GM23248 (cell line): Measurements from ENCODE around the gene RBM15B.

Experiments
- EZH2 ChIP-seq: fragments of 200-600 bp; sonication (generic); IDR thresholded peaks from 2 replicates; pipeline ENCODE4 v1.6.1; 2018; ENCODE audit warnings: antibody characterized with exemption, mild to moderate bottlenecking; ENCODE audit not compliant: insufficient read depth, poor library complexity, severe bottlenecking
- EZH2phosphoT487 ChIP-seq: fragments of 200-600 bp; sonication (generic); IDR thresholded peaks from 2 replicates; pipeline ENCODE4 v1.6.1; 2018; ENCODE audit warnings: antibody characterized with exemption, moderate library complexity, mild to moderate bottlenecking, low read depth; ENCODE audit not compliant: insufficient read depth

GRCh38 chr3:51384726-51385473, 6.2 kb upstream of the RBM15B start, which contains the start of gene MANF:
- TF ChIP-seq EZH2: no peak
- no peak for TF ChIP-seq EZH2phosphoT487
